Ectodermal cell (in vitro differentiated cells): ENCODE data around the gene RBM20.

Source experiments
- H3K27ac ChIP-seq: 2 replicates; pipeline ENCODE4 v1.7.0; 2013; ENCODE audit warnings: mild to moderate bottlenecking, low read depth, low read length; ENCODE audit not compliant: insufficient read depth, poor library complexity, severe bottlenecking
- H3K27me3 ChIP-seq: 2 replicates; pipeline ENCODE4 v1.7.0; 2013; ENCODE audit warnings: mild to moderate bottlenecking, low read length; ENCODE audit not compliant: insufficient read depth, control insufficient read depth, poor library complexity, severe bottlenecking
- H3K36me3 ChIP-seq: one replicate; pipeline ENCODE4 v1.7.0; 2013; ENCODE audit warnings: low read length; ENCODE audit not compliant: control insufficient read depth, insufficient read depth
- H3K4me1 ChIP-seq: one replicate; pipeline ENCODE4 v1.7.0; 2013; ENCODE audit warnings: low read length; ENCODE audit not compliant: control insufficient read depth, insufficient read depth
- H3K4me3 ChIP-seq: 2 replicates; pipeline ENCODE4 v1.7.0; 2013; ENCODE audit warnings: low read depth, low read length, control low read depth; ENCODE audit not compliant: insufficient read depth
- H3K9me3 ChIP-seq: 2 replicates; pipeline ENCODE4 v1.7.0; 2013; ENCODE audit warnings: mild to moderate bottlenecking, low read length, moderate library complexity; ENCODE audit not compliant: control insufficient read depth
- WGBS, 2 experiments: methylation state at CpG; one replicate each; pipeline ENCODE4 v1.1.7; 2013; ENCODE audit warnings: missing lambda C conversion rate in 2 of 2; 5-methylcytosine and 5-hydroxymethylcytosine counted together

Gene RBM20

GRCh38 chr10:110672580-110672919 lies 28.4 kb downstream of the RBM20 start:
- H3K27ac ChIP-seq: no peak overlapping the region
- H3K27me3 ChIP-seq: peaks cover 55% of the 10 kb centered on the region
- H3K4me3 ChIP-seq: peak overlapping the region; percentile 41
- H3K4me1 ChIP-seq: peaks cover 17% of the 10 kb centered on the region
- no peaks in the 10 kb centered on the region for H3K36me3 ChIP-seq
- whole genome bisulfite sequencing, 2 experiments: 15 to 22% methylated on average over 10 to 12 of the region's 12 CpGs
- H3K9me3 ChIP-seq: no peaks in the 10 kb centered on the region

DNA sequence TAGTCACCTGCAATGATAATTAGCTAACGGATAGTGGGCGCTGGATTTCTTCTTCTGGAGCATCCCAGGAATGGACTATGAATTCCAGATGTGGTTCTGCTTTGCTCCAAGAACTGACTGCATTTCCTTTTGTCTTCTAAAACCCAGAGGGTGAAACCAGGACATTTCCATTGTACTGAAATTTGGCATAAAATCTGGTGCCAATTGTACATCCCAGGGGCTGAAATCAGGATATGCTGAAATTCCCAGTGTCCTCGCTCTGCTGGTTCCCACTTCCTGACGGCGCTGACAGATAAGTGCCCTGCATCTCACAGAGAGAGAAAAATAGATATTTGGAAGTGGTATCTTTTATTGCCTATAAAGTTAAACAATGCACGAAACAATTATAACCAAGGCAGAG lies 31.9 kb downstream of the RBM20 start:
- Histone ChIP-seq H3K9me3 (no peaks in the 10 kb centered on the region), H3K27ac (no peak overlapping the region), H3K4me1 (peaks cover 11% of the 10 kb centered on the region), H3K4me3 (no peak overlapping the region), H3K27me3 (peaks cover 37% of the 10 kb centered on the region), H3K36me3 (no peaks in the 10 kb centered on the region)
- 77 to 79% methylated on average over 6 of the region's 6 CpGs for WGBS, 2 experiments

DNA sequence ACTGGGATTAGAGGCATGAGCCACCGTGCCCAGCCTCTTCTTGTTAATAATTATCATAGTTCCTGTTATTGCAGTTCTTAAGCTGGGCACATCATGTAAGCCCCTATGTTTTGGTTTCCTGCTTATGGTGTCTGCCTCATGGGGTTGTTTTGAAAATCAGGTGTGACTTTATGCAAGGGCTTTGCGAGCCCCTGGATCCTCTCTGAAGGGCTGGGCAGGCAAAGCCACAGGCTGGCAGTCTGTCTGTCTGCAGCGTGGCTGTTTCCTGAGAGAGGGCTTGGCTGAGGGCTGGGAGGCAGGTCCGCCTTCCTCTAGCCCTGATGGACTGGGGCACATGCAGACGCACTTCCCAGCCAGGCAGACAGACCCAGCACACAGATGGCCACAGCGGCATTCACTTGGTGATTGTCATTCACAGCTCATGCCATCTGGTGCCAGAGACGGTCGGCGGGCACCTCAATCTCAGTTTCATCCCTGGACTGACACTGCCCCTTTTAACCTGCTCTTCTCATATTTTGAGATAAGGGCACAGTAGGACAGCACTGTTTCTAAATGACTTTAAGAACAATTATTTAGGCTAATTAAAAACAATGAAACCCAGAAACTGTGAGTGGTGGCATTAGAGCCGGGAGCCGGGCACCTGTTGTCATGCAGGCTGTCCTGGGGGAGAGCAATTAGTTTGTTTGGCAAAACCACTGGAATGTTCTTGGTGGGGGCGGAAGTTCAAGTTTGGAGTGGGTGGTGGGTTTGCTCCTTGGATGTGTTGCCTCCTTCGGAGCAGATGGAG lies 35.5 kb downstream of the RBM20 start:
- no peaks in the 10 kb centered on the region for H3K9me3 ChIP-seq
- peaks cover 6% of the 10 kb centered on the region for H3K4me1 ChIP-seq
- no peak overlapping the region for H3K27ac ChIP-seq
- H3K4me3 ChIP-seq: no peak overlapping the region
- H3K36me3 ChIP-seq: no peaks in the 10 kb centered on the region
- H3K27me3 ChIP-seq: peaks cover 6% of the 10 kb centered on the region
- whole genome bisulfite sequencing, 2 experiments: 82 to 87% methylated on average over 13 of the region's 13 CpGs

DNA sequence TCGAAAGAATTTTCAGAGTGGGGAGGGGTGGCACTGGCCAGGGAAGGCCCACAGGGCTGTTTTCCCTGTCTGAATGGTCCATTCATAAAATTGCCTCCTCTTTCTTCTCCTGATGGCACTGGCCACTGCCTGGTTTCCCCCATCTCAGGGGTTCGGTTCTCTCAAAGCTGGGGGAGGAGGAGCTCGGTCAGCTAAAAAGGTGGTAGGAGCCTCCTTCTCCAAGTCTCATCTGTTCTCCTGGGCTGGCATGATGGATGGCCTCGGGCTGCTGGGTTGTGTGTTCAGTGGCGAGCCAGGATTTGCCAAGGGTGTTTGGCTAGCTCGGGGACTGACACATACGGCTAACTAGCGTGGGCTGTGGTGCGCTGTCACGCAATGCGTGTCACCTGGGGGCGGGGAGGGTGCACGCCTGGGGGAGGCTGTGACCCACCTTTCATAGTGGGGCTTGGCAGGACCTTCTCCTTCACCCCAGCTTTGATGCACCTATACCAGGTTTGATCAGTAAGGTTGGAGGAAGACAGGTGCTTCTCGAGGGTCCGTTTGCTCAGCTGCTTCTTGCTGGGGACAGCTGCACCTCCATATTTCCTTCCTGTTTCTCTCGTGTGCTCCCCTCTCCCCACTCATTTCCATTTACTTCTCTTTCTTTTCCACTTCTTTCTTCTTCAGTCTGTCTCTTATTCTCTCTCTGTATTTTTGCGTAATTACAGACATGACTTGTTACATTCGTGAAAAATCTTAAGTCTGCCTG lies 36.3 kb downstream of the RBM20 start:
- H3K9me3 ChIP-seq: no peaks in the 10 kb centered on the region
- no peaks in the 10 kb centered on the region for H3K27me3 ChIP-seq
- H3K27ac ChIP-seq: no peak overlapping the region
- 71 to 75% methylated on average over 18 of the region's 18 CpGs for WGBS, 2 experiments
- no peak overlapping the region for H3K4me3 ChIP-seq
- H3K36me3 ChIP-seq: no peaks in the 10 kb centered on the region
- H3K4me1 ChIP-seq: peaks cover 6% of the 10 kb centered on the region

GRCh38 chr10:110681023-110681681 lies 37.0 kb downstream of the RBM20 start:
- no peaks in the 10 kb centered on the region for H3K9me3 ChIP-seq
- H3K4me3 ChIP-seq: no peak overlapping the region
- no peaks in the 10 kb centered on the region for H3K27me3 ChIP-seq
- no peak overlapping the region for H3K27ac ChIP-seq
- no peaks in the 10 kb centered on the region for H3K36me3 ChIP-seq
- 24 to 49% methylated on average over 5 to 7 of the region's 7 CpGs for WGBS, 2 experiments
- peaks cover 6% of the 10 kb centered on the region for H3K4me1 ChIP-seq

DNA sequence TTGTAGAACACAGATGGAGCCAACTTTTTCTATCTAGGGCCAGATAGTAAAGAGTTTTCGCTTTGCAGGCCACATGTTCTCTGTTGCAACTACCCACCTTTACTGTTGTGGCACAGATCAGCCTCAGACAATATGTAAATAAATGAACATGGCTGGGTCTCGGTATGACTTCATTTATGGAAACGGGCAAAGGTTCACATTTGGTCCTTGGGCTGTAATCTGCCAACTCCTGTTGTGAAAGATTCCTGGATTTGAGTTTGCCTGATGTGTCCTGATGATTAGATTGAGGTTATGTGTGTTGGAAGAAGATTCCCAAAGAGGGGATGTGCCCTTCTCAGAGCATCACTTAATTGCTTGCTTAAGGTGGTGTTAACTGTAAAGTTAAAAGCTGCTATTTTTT lies 38.2 kb downstream of the RBM20 start:
- Histone ChIP-seq H3K36me3 (no peaks in the 10 kb centered on the region), H3K9me3 (no peaks in the 10 kb centered on the region), H3K4me1 (peaks cover 6% of the 10 kb centered on the region), H3K4me3 (no peak overlapping the region), H3K27ac (no peak overlapping the region), H3K27me3 (no peaks in the 10 kb centered on the region)
- WGBS, 2 experiments: 93 to 94% methylated on average over 3 of the region's 3 CpGs

DNA sequence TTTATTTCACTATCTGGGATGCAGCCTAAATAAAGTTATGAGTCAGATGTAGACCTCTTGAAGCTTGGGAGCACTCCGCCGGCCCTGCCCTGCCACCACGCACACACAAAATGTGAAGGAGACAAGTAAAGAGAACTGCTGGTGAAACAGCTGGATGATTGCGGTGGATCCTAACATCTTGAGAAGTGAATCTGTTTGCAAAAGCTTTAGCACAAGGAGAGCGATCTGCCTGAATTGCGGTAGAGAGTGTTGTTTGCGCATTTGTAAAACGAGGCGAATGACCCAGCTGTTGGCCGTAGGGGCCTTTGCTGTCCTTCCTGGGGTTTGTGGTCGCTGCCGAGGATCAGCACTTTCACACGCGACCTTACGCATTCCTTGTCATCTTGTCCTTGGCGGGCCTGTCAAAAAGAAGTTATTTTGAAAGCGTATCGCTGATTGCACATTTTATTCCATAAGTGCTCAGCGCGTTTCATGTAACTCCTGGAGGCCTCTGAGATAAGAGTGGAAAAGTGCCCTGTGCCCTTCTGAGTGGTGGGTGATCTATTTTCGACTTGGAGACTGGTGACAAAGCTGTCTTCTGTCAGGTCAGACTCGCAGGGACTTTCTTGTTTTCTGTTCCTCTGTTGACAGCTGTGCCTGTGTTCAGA lies 40.8 kb downstream of the RBM20 start:
- no peaks in the 10 kb centered on the region for H3K36me3 ChIP-seq
- H3K4me1 ChIP-seq: peaks cover 6% of the 10 kb centered on the region

DNA sequence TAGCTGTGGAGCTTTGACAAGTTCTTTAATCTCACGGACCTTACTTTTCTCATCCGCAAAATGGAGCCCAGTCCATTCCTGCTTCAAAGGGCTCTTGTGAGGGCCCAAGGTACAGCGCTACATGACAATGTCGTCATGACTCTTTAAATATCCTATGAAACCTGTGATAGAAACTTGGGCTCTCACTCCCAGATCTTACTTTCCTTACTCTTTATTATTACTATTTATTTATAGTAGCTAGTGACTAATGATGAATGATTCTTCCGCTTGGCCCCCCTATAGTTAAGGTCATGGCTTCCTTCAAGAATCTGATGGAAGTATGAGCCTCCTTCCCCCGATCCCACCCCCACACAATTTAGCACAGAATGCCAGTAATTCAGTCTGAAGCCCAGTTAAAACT lies 41.9 kb downstream of the RBM20 start:
- H3K4me3 ChIP-seq: no peak overlapping the region
- H3K4me1 ChIP-seq: no peaks in the 10 kb centered on the region
- 95 to 98% methylated on average over 5 to 6 of the region's 6 CpGs for WGBS, 2 experiments
- no peak overlapping the region for H3K27ac ChIP-seq
- no peaks in the 10 kb centered on the region for H3K9me3 ChIP-seq
- no peaks in the 10 kb centered on the region for H3K36me3 ChIP-seq
- no peaks in the 10 kb centered on the region for H3K27me3 ChIP-seq

More for the DNA sequence above, 40.8 kb downstream of the RBM20 start:
- Histone ChIP-seq H3K27ac (no peak overlapping the region), H3K27me3 (no peaks in the 10 kb centered on the region), H3K9me3 (no peaks in the 10 kb centered on the region), H3K4me3 (no peak overlapping the region)
- WGBS, 2 experiments: 73 to 75% methylated on average over 22 of the region's 22 CpGs

GRCh38 chr10:110686949-110687348 lies 42.8 kb downstream of the RBM20 start:
- Histone ChIP-seq H3K9me3 (no peaks in the 10 kb centered on the region), H3K27me3 (no peaks in the 10 kb centered on the region), H3K4me3 (no peak overlapping the region), H3K27ac (no peak overlapping the region), H3K36me3 (no peaks in the 10 kb centered on the region), H3K4me1 (no peaks in the 10 kb centered on the region)
- WGBS, 2 experiments: 93 to 95% methylated on average over 2 of the region's 2 CpGs

DNA sequence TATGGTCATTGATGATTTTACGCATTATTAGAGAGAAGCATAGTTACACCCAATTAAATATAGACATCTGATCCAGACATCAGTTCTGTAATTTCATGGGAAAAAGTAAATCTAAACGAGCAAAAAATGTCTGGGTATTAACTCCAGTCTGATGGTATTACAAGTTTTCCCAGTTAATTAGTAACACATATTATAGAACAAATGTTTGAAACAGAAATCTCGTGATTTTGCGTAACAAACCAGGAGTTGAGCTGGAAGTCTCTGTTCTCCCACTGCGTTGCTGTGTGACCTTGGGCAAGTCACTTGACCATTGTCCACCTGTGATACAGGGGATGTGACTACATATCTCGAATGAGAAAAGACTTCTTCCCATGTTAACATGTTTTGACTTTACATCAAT lies 43.3 kb downstream of the RBM20 start:
- no peak overlapping the region for H3K4me3 ChIP-seq
- H3K9me3 ChIP-seq: no peaks in the 10 kb centered on the region
- no peaks in the 10 kb centered on the region for H3K36me3 ChIP-seq
- H3K4me1 ChIP-seq: no peaks in the 10 kb centered on the region
- 93% methylated on average over 4 to 6 of the region's 6 CpGs for WGBS, 2 experiments
- H3K27ac ChIP-seq: no peak overlapping the region
- no peaks in the 10 kb centered on the region for H3K27me3 ChIP-seq
